ENCODE results near the gene RSPO1. TPM values are rescaled to one million over a fixed set of nuclear protein-coding genes. Genes with fewer than 3 reads are reported as not detected.

Gene RSPO1
- total RNA-seq, 8 experiments from 2014 or later: 0.14 to 1.2 (median 0.31) TPM; not detected in 1

DNA sequence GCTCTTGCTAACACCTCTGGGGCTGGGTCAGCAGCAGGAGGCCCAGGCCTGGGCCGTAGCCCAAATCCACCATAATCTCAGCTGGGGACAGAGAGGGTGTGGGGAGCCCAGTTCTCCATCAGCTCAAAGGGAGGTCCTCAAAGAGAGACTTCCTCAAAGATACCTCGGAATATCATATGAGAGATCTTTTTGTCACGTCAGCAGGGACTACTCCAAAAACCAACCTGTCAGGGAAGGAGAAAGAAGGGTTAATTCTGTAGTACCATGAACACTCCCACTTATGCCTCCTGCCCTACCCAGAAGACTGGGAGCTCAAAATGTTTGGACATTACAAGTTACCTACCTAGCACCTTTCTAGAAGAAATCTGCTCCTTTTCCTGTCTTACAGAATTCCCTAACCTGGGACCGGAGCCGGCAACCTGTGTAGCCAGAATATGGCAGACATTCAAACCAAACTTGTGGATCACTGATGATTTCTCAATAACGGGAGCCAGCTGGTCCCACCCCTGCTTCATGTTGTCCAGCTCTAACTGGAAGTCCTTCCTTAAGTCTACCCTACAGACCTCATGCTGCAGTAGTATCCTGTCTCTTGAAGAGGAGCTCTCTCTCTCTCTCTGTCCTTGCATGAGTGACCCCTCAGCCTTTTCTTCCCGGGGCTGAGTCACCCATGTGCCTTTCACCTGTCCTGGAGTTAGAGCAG, 4.8 kb downstream of the RSPO1 start:
- Histone ChIP-seq H3K4me1 (replicated peaks in 1 of 2) (peaks cover 0 to 11% of the 10 kb centered on the region in 2 donors), H3K4me3 (no peak overlapping the region), H3K27ac (no peak overlapping the region)
- WGBS, 10 experiments: 0 to 94% (median 54%) methylated on average over 1 to 6 of the region's 7 CpGs; no CpG with 5 or more reads in 3 of the 10 experiments
- ATAC-seq (replicated peaks in 6 of 8): no peak
- in situ Hi-C loops (cut with MboI; ENCODE audit: low pct_unique_long_range_greater_than_20kb in 2 of 9, low sequenced_read_pairs in 9 of 9, unreplicated experiment in 9 of 9): no loop called here

GRCh38 chr1:37629008-37629407, 5.7 kb downstream of the RSPO1 start:
- in situ Hi-C loops (cut with MboI; ENCODE audit: low pct_unique_long_range_greater_than_20kb in 2 of 9, low sequenced_read_pairs in 9 of 9, unreplicated experiment in 9 of 9): no loop called here
- ATAC-seq (replicated peaks in 6 of 8): no peak
- no peak overlapping the region for H3K4me3 ChIP-seq
- peaks cover 0 to 2% of the 10 kb centered on the region in 2 donors for H3K4me1 ChIP-seq (replicated peaks in 1 of 2)
- no peak overlapping the region for H3K27ac ChIP-seq

DNA sequence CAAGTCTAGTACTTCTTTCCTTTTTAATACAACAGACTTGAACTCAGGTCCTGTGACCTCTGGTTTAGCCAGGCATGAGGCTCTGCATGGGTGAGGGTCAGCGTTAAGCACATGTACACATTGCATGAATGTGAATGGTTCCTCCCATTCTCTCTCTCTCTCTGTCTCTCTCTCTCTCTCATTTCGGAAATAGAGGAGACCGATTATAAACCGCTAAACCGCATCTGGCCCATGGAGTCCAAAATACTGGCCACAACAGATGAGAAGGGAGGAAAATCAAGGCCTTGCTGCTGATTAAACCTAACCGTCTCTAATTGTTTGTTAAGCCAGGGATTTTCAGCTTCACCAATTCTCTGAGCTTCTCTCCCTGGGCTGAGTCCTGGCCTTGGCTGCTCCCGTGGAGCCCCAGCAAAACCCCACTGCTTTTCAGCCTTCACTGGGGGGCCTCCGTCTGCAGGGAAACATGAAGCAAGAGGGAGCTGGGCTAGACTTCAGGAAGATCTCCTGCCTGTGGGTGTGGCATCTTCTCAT, 6.6 kb downstream of the RSPO1 start:
- Histone ChIP-seq H3K4me1 (replicated peaks in 1 of 2) (no peaks in the 10 kb centered on the region), H3K4me3 (no peak overlapping the region), H3K27ac (no peak overlapping the region)
- 23 to 77% (median 61%) methylated on average over 2 to 8 of the region's 8 CpGs; no CpG with 5 or more reads in 2 of the 10 experiments for WGBS, 10 experiments
- in situ Hi-C loops (cut with MboI; ENCODE audit: low pct_unique_long_range_greater_than_20kb in 2 of 9, low sequenced_read_pairs in 9 of 9, unreplicated experiment in 9 of 9): no loop called here
- ATAC-seq (replicated peaks in 6 of 8): no peak

DNA sequence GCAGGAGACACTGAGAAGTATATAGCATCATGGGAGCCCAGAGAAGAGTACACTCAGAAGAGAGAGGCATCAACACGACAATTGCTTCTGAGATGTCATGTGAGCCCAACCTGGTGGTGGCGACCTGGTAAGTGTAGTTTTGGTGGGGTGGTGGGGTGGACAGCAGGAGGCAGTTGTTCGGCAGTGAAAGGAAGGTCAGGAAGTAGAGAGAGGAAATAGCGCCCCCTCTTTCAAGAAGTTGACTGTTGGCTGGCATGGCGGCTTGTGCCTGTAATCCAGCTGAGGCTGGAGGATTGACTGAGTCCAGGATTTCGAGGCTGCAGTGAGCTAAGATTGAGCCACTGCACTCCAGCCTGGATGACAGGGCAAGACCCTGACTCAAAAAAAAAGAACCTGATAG, 12.6 kb downstream of the RSPO1 start:
- Histone ChIP-seq H3K4me1 (replicated peaks in 1 of 2) (no peaks in the 10 kb centered on the region), H3K27ac (no peak overlapping the region), H3K4me3 (no peak overlapping the region)
- no peak for ATAC-seq (replicated peaks in 6 of 8)
- in situ Hi-C loops (cut with MboI; ENCODE audit: low pct_unique_long_range_greater_than_20kb in 2 of 9, low sequenced_read_pairs in 9 of 9, unreplicated experiment in 9 of 9): no loop called here
- 21 to 74% (median 43%) methylated on average over 1 to 6 of the region's 6 CpGs for WGBS, 10 experiments

- H3K4me1 ChIP-seq (replicated peaks in 1 of 2): no peaks in the 10 kb centered on the region
- WGBS, 10 experiments: 0 to 72% (median 33%) methylated on average over 1 to 10 of the region's 10 CpGs; no CpG with 5 or more reads in 1 of the 10 experiments
- in situ Hi-C loops (cut with MboI; ENCODE audit: low pct_unique_long_range_greater_than_20kb in 2 of 9, low sequenced_read_pairs in 9 of 9, unreplicated experiment in 9 of 9): no loop called here
- no peak overlapping the region for H3K27ac ChIP-seq
- ATAC-seq (replicated peaks in 6 of 8): no peak
- no peak overlapping the region for H3K4me3 ChIP-seq
Measured at GRCh38 chr1:37621326-37621870, 13.3 kb downstream of the RSPO1 start.

DNA sequence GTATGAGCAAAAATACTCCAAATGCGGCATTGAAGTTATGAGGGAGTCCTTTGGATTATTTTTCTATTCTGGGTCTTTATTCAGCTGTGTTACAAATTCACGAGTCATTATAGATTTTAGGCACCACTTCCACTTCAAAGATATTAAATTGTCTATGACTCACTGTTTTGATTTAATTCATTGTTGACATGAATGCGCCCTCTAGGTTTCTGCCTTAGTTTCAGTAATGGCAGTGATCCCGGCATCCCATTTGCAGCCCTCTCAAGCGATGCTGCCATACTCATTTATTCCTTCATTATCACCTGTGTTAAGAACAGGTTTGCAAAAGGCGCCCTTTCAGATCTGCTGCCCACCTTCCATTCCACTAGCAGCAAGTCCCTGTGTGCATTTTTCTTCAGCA, 14.0 kb downstream of the RSPO1 start:
- no peaks in the 10 kb centered on the region for H3K4me1 ChIP-seq (replicated peaks in 1 of 2)
- 20 to 88% (median 63%) methylated on average over 1 to 6 of the region's 6 CpGs for WGBS, 10 experiments
- no peak overlapping the region for H3K27ac ChIP-seq
- H3K4me3 ChIP-seq: no peak overlapping the region
- in situ Hi-C loops (cut with MboI; ENCODE audit: low pct_unique_long_range_greater_than_20kb in 2 of 9, low sequenced_read_pairs in 9 of 9, unreplicated experiment in 9 of 9): no loop called here
- ATAC-seq (replicated peaks in 6 of 8): peak in 3 of 8 experiments; percentile 22 to 44 (median 39)

GRCh38 chr1:37616330-37616729, 18.4 kb downstream of the RSPO1 start:
- ATAC-seq (replicated peaks in 6 of 8): no peak
- WGBS, 10 experiments: 25 to 72% (median 54%) methylated on average over 2 to 14 of the region's 14 CpGs; no CpG with 5 or more reads in 4 of the 10 experiments
- in situ Hi-C loops (cut with MboI; ENCODE audit: low pct_unique_long_range_greater_than_20kb in 2 of 9, low sequenced_read_pairs in 9 of 9, unreplicated experiment in 9 of 9): no loop called here

DNA sequence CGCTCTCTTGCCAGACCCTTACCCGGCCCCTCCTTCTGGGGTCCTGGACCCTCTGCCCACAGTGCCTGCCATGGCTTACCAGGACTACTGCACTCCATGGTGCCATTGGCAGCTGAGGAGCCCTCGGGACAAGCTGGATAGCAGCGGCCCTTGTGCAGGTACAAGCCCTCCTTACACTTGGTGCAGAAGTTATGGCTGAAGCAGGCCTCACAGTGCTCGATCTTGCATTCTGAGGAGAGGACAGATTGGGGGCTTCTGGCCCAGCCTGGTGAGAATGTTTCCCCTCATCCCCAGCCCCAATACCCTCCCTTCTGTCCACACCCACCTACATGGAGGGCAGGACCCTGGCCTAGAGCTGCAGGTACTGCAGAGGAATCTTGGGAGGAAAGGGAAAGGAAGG, 20.6 kb downstream of the RSPO1 start:
- in situ Hi-C loops (cut with MboI; ENCODE audit: low pct_unique_long_range_greater_than_20kb in 2 of 9, low sequenced_read_pairs in 9 of 9, unreplicated experiment in 9 of 9): no loop called here
- ATAC-seq (replicated peaks in 6 of 8): no peak
- no peak overlapping the region for H3K27ac ChIP-seq
- WGBS, 10 experiments: 48 to 67% methylated on average over 1 to 3 of the region's 5 CpGs; no CpG with 5 or more reads in 8 of the 10 experiments
- no peak overlapping the region for H3K4me3 ChIP-seq
- no peaks in the 10 kb centered on the region for H3K4me1 ChIP-seq (replicated peaks in 1 of 2)

More at GRCh38 chr1:37616330-37616729, 18.4 kb downstream of the RSPO1 start:
- no peaks in the 10 kb centered on the region for H3K4me1 ChIP-seq (replicated peaks in 1 of 2)
- no peak overlapping the region for H3K4me3 ChIP-seq
- H3K27ac ChIP-seq: no peak overlapping the region

DNA sequence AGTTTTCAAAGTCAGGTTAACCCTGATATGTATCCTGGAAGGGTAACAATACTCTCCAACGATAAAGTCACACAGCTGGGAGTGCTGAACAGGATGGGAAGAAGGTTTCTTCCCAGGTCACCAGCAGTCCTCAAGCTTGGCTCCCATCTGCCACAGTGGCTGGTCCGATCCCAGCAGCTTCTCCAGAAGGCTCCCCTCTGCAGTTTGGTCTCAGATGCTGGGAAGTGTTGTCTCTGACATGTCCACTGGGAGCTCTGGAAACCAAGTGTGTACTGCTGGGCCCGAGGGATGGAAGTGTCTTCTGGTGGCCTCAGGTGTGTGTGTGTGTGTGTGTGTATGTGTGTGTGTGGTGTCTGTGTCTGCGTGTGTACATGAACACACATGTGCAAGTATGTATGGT, 22.5 kb downstream of the RSPO1 start:
- Histone ChIP-seq H3K4me1 (replicated peaks in 1 of 2) (no peaks in the 10 kb centered on the region), H3K4me3 (no peak overlapping the region), H3K27ac (no peak overlapping the region)
- ATAC-seq (replicated peaks in 6 of 8): no peak
- in situ Hi-C loops (cut with MboI; ENCODE audit: low pct_unique_long_range_greater_than_20kb in 2 of 9, low sequenced_read_pairs in 9 of 9, unreplicated experiment in 9 of 9): no loop called here
- 25 to 80% (median 55%) methylated on average over 1 to 3 of the region's 4 CpGs; no CpG with 5 or more reads in 4 of the 10 experiments for WGBS, 10 experiments

DNA sequence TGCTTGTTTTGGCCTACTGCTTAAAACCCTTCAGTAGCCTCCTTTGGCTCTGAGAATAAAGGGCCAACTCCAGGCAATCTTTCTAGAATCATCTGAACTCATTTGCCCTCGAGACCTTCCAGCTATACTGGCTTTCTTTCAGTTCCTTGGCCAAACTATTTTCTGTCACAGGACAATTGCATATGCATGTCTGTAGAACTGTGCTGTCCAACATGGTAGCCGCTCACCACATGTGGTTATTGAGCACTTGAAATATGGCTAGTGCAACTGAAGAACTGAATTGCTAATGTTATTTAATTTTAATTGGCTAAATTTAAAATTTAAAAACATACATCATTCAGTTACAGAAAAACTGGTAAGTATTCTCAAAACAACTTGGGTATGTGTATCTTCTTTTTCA, 24.7 kb downstream of the RSPO1 start:
- in situ Hi-C loops (cut with MboI; ENCODE audit: low pct_unique_long_range_greater_than_20kb in 2 of 9, low sequenced_read_pairs in 9 of 9, unreplicated experiment in 9 of 9): loop anchor here in 2 of 9 experiments (10.0 kb wide), 2 partner anchors 65 to 75 kb away; no protein-coding TSS in a partner anchor
- H3K27ac ChIP-seq: no peak overlapping the region
- WGBS, 10 experiments: 0 to 72% (median 52%) methylated on average over 1 to 2 of the region's 2 CpGs; no CpG with 5 or more reads in 1 of the 10 experiments

DNA sequence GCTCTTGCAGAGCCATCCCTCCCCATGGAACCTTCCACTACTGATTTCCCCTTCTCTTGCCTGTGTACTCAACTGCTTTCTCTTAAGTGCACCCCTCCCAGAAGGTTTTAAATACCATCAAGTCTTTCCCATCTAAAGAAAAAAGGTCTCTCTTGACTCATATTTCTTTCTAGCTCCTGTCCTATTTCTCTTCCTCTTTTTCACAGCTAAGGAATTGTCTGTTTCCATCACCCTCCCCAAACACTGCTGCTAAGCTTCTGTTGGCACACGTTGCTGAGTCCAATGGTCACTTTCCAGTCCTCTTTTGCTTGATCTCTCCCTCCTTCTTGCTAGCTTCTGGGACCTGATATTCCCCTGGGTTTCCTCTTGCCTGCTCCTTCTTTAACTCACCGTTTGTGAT, 25.7 kb downstream of the RSPO1 start:
- ATAC-seq (replicated peaks in 6 of 8): no peak
- in situ Hi-C loops (cut with MboI; ENCODE audit: low pct_unique_long_range_greater_than_20kb in 2 of 9, low sequenced_read_pairs in 9 of 9, unreplicated experiment in 9 of 9): loop anchor here in 2 of 9 experiments (10.0 kb wide), 2 partner anchors 66 to 76 kb away; no protein-coding TSS in a partner anchor
- 0 to 55% (median 22%) methylated on average over 1 to 2 of the region's 2 CpGs; no CpG with 5 or more reads in 1 of the 10 experiments for WGBS, 10 experiments

More for the DNA sequence above, 24.7 kb downstream of the RSPO1 start:
- no peak overlapping the region for H3K4me3 ChIP-seq
- H3K4me1 ChIP-seq (replicated peaks in 1 of 2): no peaks in the 10 kb centered on the region
- peak in 3 of 8 experiments; percentile 88 to 95 (median 94) for ATAC-seq (replicated peaks in 6 of 8)

DNA sequence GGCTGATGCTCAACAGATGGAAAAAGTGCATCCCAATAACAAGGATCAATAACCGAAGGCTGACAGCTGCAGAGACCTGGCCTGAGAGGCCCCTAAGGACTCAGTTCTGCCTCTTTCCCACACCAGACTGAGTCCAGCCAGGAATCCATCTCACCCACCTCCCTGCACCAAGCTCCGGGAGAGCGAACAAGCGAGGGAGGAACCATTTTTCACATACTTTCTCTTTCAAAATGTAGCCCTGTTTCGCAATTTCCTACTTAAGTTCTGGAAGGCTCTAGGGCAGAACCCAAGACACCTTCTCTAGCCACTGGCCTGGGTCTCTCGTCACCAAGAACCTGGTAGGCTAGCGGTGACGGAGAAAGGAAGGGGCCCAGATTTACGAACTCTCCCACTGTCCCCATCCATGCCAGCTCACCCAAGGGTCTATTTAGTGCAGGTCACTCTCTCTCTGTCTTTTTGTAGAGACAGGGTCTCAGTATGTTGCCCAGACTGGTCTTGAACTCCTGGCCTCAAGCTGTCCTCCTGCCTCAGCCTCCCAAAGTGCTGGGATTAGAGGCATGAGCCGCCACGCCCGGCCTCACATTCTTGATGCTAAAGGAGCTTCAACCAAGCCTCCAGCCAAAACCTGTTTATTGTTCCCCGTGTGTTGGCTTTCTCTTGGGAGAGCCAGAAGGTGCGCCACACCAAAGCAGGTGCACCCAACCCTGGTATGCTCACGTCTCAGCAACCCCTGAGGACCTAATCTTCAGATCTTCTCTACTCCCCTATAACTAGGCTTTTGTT, 28.0 kb downstream of the RSPO1 start:
- Histone ChIP-seq H3K27ac (no peak overlapping the region), H3K4me3 (no peak overlapping the region), H3K4me1 (replicated peaks in 1 of 2) (peaks cover 3% of the 10 kb centered on the region in 2 donors)
- peak in 1 of 8 experiments; percentile 8 for ATAC-seq (replicated peaks in 6 of 8)
- in situ Hi-C loops (cut with MboI; ENCODE audit: low pct_unique_long_range_greater_than_20kb in 2 of 9, low sequenced_read_pairs in 9 of 9, unreplicated experiment in 9 of 9): loop anchor here in 2 of 9 experiments (10.0 kb wide), 2 partner anchors 68 to 78 kb away; no protein-coding TSS in a partner anchor
- 37 to 87% (median 68%) methylated on average over 3 to 14 of the region's 15 CpGs; no CpG with 5 or more reads in 2 of the 10 experiments for WGBS, 10 experiments

More for the DNA sequence above, 25.7 kb downstream of the RSPO1 start:
- H3K4me3 ChIP-seq: no peak overlapping the region
- H3K27ac ChIP-seq: no peak overlapping the region
- no peaks in the 10 kb centered on the region for H3K4me1 ChIP-seq (replicated peaks in 1 of 2)
